K562 (cell line): ENCODE data around the gene GMEB2. TPM values are rescaled to one million over a fixed set of nuclear protein-coding genes. Genes with fewer than 3 reads are reported as not detected.
A peak's percentile ranks its signal among the peaks of the same experiment; 100 is the strongest.

Source experiments
- BCLAF1 ChIP-seq, 2 experiments: fragments of 450-650 bp in 1 of 2; IDR thresholded peaks; 2 replicates each; pipeline ENCODE4 v1.6.1; 2011 to 2017; ENCODE audit warnings: low read depth in 2 of 2, antibody characterized with exemption in 1 of 2, borderline replicate concordance in 1 of 2, low read length in 1 of 2, mild to moderate bottlenecking in 1 of 2, mixed read lengths in 1 of 2; ENCODE audit not compliant: control insufficient read depth in 1 of 2
- CHD1 ChIP-seq: fragments of 200-600 bp; sonication (generic); IDR thresholded peaks from one replicate; pipeline ENCODE4 v1.6.1; 2012; ENCODE audit warnings: mild to moderate bottlenecking, moderate library complexity, low read length, inconsistent platforms
- DPF2 ChIP-seq: fragments of 450-650 bp; IDR thresholded peaks from 2 replicates; pipeline ENCODE4 v1.6.1; 2016
- EZH2 ChIP-seq: IDR thresholded peaks from 2 replicates; pipeline ENCODE4 v1.6.1; 2012; ENCODE audit warnings: low read depth, mild to moderate bottlenecking, inconsistent platforms, low read length, borderline replicate concordance
- GABPA ChIP-seq: fragments of 200-800 bp; sonication (Bioruptor generic); conservative IDR thresholded peaks from 2 replicates; pipeline ENCODE4 v1.6.1; 2016; ENCODE audit warnings: low read depth, missing genetic modification characterization, missing compliant biosample characterization
- KDM2B ChIP-seq: fragments of 250-450 bp; sonication (Bioruptor Pico); IDR thresholded peaks from 2 replicates; pipeline ENCODE4 v1.8.0; 2021; ENCODE audit warnings: mild to moderate bottlenecking, moderate library complexity
- MEF2D ChIP-seq: conservative IDR thresholded peaks from 2 replicates; pipeline ENCODE4 v1.6.1; 2016; ENCODE audit warnings: low read depth, missing genetic modification characterization, missing compliant biosample characterization
- NFE2L1 ChIP-seq: fragments of 450-650 bp; IDR thresholded peaks from 2 replicates; pipeline ENCODE4 v1.6.1; 2016; ENCODE audit warnings: missing genetic modification characterization, low read depth, mild to moderate bottlenecking, missing compliant biosample characterization, moderate library complexity, borderline replicate concordance
- RAD21 ChIP-seq, 2 experiments: fragments of 250-450 bp in 1 of 2; fragments of 450-650 bp in 1 of 2; sonication (Bioruptor Pico) in 1 of 2; formaldehyde crosslinking in 1 of 2; IDR thresholded peaks in 1 of 2; conservative IDR thresholded peaks in 1 of 2; 2 replicates each; pipeline versions ENCODE4 v1.4.0 to v1.8.0; 2020 to 2022; ENCODE audit warnings: mild to moderate bottlenecking in 2 of 2, moderate library complexity in 1 of 2
- RNF2 ChIP-seq: sonication (generic); IDR thresholded peaks from 2 replicates; pipeline ENCODE4 v1.6.1; 2016
- ZNF124 ChIP-seq: sonication (generic); formaldehyde crosslinking; IDR thresholded peaks from 2 replicates; pipeline ENCODE4 v1.8.1; 2022; ENCODE audit warnings: missing genetic modification reagents
- ZNF146 ChIP-seq: IDR thresholded peaks from one replicate; pipeline ENCODE4 v1.6.1; 2018; ENCODE audit warnings: missing compliant biosample characterization; ENCODE audit not compliant: unreplicated experiment
- ZNF224 ChIP-seq: sonication (generic); formaldehyde crosslinking; IDR thresholded peaks from 2 replicates; pipeline ENCODE4 v1.8.0; 2022; ENCODE audit warnings: mild to moderate bottlenecking, missing genetic modification reagents
- ZNF431 ChIP-seq: sonication (generic); formaldehyde crosslinking; IDR thresholded peaks from 2 replicates; pipeline ENCODE4 v1.8.0; 2022; ENCODE audit warnings: mild to moderate bottlenecking, missing genetic modification reagents
- ZNF551 ChIP-seq: fragments of 250-450 bp; sonication (Bioruptor Pico); IDR thresholded peaks from 2 replicates; pipeline ENCODE4 v1.5.0; 2021; ENCODE audit warnings: mild to moderate bottlenecking, moderate library complexity
- polyA plus RNA-seq, 8 experiments: library from polyadenylated mRNA; depleted of rRNA in 4 of 8; stranded (reverse) in 5 of 8; unstranded in 3 of 8; fragments of >200 nt; fragmentation: Nextera tagmentation in 2 of 8; fragmentation: Illumina TruSeq in 1 of 8; extraction: Ambion mirVana in 2 of 8; extraction: Trizol in 1 of 8; gene quantifications; 2 replicates each; pipeline versions ENCODE4 v1.2.1 to v1.2.3, GENCODE V29; 2011 to 2014; ENCODE audit warnings: inconsistent platforms in 1 of 8, missing spikeins in 1 of 8
- total RNA-seq, 7 experiments: library from RNA; depleted of rRNA in 6 of 7; stranded (reverse); fragments of >200 nt in 6 of 7; fragmentation: Illumina TruSeq in 2 of 7; extraction: Trizol in 2 of 7; gene quantifications; 2 replicates each; pipeline versions ENCODE4 v1.2.1 to v1.2.3, GENCODE V29; 2011 to 2021; ENCODE audit warnings: low replicate concordance in 1 of 7
- TF ChIP-seq, protein P1 (sequence below): fragments of 450-650 bp; IDR thresholded peaks from 2 replicates; pipeline ENCODE4 v1.6.1; 2016
- TF ChIP-seq, protein P2 (sequence below): fragments of 450-650 bp; formaldehyde crosslinking; IDR thresholded peaks from 2 replicates; pipeline ENCODE4 v1.4.0; 2020; ENCODE audit warnings: mild to moderate bottlenecking
- TF ChIP-seq, protein P3 (sequence below): sonication (generic); formaldehyde crosslinking; IDR thresholded peaks from 2 replicates; pipeline ENCODE4 v1.8.1; 2023; ENCODE audit warnings: mild to moderate bottlenecking, missing genetic modification reagents

GMEB2 gene
- total and polyA plus RNA-seq, 9 of the 15 experiments (the other 6 are each of a cell fraction or from before 2014, with no cell fraction given): 0.03 to 13.9 (median 6.3) TPM

GRCh38 chr20:63627129-63627750, 339 bp upstream of the GMEB2 start (continued):
- TF ChIP-seq NFE2L1: no peak
- no peak for TF ChIP-seq ZNF431 (CRISPR knock-in tag)
- TF ChIP-seq ZNF224: no peak
- no peak for TF ChIP-seq MEF2D (tag)
- no peak for TF ChIP-seq BCLAF1 (IDR thresholded peaks at IDR 0.05; ENCODE audit: borderline replicate concordance in 1 of 2, control insufficient read depth in 1 of 2, low read depth in 2 of 2, low read length in 1 of 2)
- no peak for TF ChIP-seq ZNF551 (CRISPR knock-in tag)
- TF ChIP-seq KDM2B (CRISPR knock-in tag): no peak; the same call in none of the 2 replicates
- TF ChIP-seq, protein P1, sequence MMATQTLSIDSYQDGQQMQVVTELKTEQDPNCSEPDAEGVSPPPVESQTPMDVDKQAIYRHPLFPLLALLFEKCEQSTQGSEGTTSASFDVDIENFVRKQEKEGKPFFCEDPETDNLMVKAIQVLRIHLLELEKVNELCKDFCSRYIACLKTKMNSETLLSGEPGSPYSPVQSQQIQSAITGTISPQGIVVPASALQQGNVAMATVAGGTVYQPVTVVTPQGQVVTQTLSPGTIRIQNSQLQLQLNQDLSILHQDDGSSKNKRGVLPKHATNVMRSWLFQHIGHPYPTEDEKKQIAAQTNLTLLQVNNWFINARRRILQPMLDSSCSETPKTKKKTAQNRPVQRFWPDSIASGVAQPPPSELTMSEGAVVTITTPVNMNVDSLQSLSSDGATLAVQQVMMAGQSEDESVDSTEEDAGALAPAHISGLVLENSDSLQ: no peak
- peak; percentile 75 for TF ChIP-seq CHD1
- TF ChIP-seq, protein P2, sequence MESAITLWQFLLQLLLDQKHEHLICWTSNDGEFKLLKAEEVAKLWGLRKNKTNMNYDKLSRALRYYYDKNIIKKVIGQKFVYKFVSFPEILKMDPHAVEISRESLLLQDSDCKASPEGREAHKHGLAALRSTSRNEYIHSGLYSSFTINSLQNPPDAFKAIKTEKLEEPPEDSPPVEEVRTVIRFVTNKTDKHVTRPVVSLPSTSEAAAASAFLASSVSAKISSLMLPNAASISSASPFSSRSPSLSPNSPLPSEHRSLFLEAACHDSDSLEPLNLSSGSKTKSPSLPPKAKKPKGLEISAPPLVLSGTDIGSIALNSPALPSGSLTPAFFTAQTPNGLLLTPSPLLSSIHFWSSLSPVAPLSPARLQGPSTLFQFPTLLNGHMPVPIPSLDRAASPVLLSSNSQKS (CRISPR knock-in tag): no peak
- TF ChIP-seq, protein P3, sequence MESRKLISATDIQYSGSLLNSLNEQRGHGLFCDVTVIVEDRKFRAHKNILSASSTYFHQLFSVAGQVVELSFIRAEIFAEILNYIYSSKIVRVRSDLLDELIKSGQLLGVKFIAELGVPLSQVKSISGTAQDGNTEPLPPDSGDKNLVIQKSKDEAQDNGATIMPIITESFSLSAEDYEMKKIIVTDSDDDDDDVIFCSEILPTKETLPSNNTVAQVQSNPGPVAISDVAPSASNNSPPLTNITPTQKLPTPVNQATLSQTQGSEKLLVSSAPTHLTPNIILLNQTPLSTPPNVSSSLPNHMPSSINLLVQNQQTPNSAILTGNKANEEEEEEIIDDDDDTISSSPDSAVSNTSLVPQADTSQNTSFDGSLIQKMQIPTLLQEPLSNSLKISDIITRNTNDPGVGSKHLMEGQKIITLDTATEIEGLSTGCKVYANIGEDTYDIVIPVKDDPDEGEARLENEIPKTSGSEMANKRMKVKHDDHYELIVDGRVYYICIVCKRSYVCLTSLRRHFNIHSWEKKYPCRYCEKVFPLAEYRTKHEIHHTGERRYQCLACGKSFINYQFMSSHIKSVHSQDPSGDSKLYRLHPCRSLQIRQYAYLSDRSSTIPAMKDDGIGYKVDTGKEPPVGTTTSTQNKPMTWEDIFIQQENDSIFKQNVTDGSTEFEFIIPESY: peak; percentile 56
- peak; percentile 16; the same call in 1 of the 2 replicates for TF ChIP-seq GABPA
- 0 out of 2 replicates have a peak, but pooled peaks have one; percentile 58 for TF ChIP-seq RNF2
- no peak for TF ChIP-seq RAD21 (CRISPR knock-in tag; conservative IDR thresholded peaks at IDR 0.05 in 1 of 2, IDR thresholded peaks at IDR 0.05 in 1 of 2)
- TF ChIP-seq DPF2: no peak; the same call in 1 of the 2 replicates
- TF ChIP-seq EZH2: no peak
- no peak for TF ChIP-seq ZNF124 (CRISPR knock-in tag)
- TF ChIP-seq ZNF146: no peak
